ENCODE measurements around the gene GPX3. TPM values are rescaled to one million over a fixed set of nuclear protein-coding genes. Genes with fewer than 3 reads are reported as not detected.

Gene GPX3
- total and polyA plus RNA-seq, 12 donors: 208 to 1,234 (median 702) TPM

- 80 to 85% methylated on average over 2 of the region's 2 CpGs for WGBS, 2 donors
- no peak for DNase-seq
- no peaks in the 10 kb centered on the region for H3K36me3 ChIP-seq
- no peak for ATAC-seq
- H3K4me1 ChIP-seq: peaks cover 16 to 51% (median 41%) of the 10 kb centered on the region in 9 donors
- no peak for TF ChIP-seq CTCF (IDR thresholded peaks at IDR 0.05)
- no peaks in the 10 kb centered on the region for H3K27me3 ChIP-seq
- no peak overlapping the region for H3K4me3 ChIP-seq
- H3K27ac ChIP-seq: peak overlapping the region in 4 of 10 donors; percentile 71 to 81 (median 75)
- intact Hi-C loops (cut with DNase I): loop anchor here in 7 of 10 donors (2.0 to 10.0 kb wide), 7 partner anchors 18 to 233 kb away; no protein-coding TSS in a partner anchor
- no peaks in the 10 kb centered on the region for H3K9me3 ChIP-seq
Observed at GRCh38 chr5:151004499-151004898, 15.9 kb upstream of the GPX3 start.

DNA sequence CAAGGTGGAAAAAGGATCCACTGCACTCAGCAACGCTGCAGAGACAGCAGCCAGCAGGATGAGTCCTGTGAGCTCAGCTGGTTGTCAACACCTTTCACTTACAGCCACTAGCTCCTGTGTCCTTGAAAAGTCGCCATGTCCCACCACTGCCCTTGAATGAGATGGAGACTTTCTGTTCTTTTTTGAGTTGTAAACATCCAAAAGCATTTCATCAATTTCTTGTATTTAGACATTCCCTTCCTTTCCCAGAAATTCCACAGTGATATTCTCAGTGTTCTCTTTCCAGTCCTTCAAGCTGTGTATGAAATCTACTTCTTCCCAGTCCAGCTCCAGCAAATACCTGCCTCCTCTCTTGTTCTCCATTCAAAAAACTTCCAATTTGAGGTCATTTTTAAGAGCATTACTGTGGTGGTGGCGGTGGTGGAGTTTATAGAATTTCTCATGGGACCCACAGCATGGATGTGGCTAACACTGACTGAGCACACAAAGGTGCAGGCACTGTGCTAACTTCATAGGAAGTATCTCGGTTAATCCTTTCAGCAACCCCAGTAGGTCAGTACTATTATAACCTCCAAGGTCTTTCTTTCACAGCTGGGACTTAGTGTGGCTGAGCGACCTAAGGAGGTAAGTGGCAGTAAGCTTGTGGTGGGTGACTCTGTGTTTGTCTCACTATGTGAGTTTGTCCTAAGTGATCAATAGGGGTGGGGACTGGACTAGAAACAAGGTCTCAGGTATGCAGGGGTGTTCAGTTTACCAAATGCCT, 15.0 kb upstream of the GPX3 start:
- H3K4me3 ChIP-seq: no peak overlapping the region
- H3K9me3 ChIP-seq: no peaks in the 10 kb centered on the region
- WGBS, 2 donors: 44 to 50% methylated on average over 5 of the region's 5 CpGs
- TF ChIP-seq CTCF (IDR thresholded peaks at IDR 0.05): no peak
- intact Hi-C loops (cut with DNase I): loop anchor here in 5 of 10 donors (2.0 to 10.0 kb wide), 5 partner anchors 17 to 152 kb away; partner anchors contain the start of gene ANXA6 (in 1 of the 5)
- no peaks in the 10 kb centered on the region for H3K27me3 ChIP-seq
- no peaks in the 10 kb centered on the region for H3K36me3 ChIP-seq
- peaks cover 16 to 43% (median 35%) of the 10 kb centered on the region in 9 donors for H3K4me1 ChIP-seq
- peak overlapping the region; percentile 56 to 88 (median 78) for H3K27ac ChIP-seq
- ATAC-seq (peak in 7 of 8 donors; percentile 12 to 68 (median 46)), DNase-seq (no peak)

- WGBS, 2 donors: 20 to 21% methylated on average over 7 of the region's 7 CpGs
- Histone ChIP-seq H3K9me3 (no peaks in the 10 kb centered on the region), H3K36me3 (no peaks in the 10 kb centered on the region), H3K4me3 (no peak overlapping the region), H3K27me3 (no peaks in the 10 kb centered on the region), H3K4me1 (peaks cover 16 to 43% (median 35%) of the 10 kb centered on the region in 9 donors), H3K27ac (peak overlapping the region; percentile 56 to 88 (median 78))
- intact Hi-C loops (cut with DNase I): loop anchor here in 5 of 10 donors (2.0 to 10.0 kb wide), 5 partner anchors 17 to 151 kb away; partner anchors contain the start of gene ANXA6 (in 1 of the 5)
- DNase-seq (peak; percentile 63 to 83), ATAC-seq (peak; percentile 70 to 84 (median 82))
- TF ChIP-seq CTCF (IDR thresholded peaks at IDR 0.05): no peak
Observed at GRCh38 chr5:151005950-151006576, 14.3 kb upstream of the GPX3 start.

DNA sequence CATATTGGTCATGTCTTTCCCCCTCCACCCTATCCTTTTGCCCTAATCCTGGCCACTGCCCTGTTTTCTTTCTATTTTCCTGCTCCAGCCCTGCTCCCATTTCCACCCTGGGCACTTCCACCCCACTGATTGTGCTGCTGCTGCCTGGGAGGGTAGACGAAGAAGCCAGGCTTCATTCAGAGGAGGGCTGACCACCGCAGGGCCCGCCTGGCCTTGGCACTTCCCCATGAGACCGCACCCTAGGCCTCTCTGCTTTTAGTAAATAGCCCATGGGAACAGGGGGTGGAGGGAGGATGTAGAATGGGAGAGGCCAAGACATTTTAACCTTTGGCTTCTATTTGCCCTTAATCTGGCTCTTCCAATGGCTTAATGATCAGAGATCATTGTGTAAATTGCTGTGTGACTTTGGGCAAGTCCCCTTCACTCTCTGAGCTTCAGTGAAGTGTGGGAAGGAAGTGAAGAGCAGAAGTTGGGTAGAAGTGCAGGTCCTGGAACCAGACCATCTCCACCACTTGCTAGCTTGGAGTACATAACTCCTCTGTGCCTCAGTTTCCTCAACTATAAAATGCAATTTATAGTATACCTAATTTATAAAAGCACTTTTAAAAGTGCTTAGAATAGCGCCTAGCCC, 13.6 kb upstream of the GPX3 start:
- no peaks in the 10 kb centered on the region for H3K9me3 ChIP-seq
- DNase-seq (peak in 1 of 2 donors; percentile 41), ATAC-seq (peak in 4 of 8 donors; percentile 9 to 45 (median 14))
- peaks cover 16 to 43% (median 35%) of the 10 kb centered on the region in 9 donors for H3K4me1 ChIP-seq
- H3K36me3 ChIP-seq: no peaks in the 10 kb centered on the region
- no peaks in the 10 kb centered on the region for H3K27me3 ChIP-seq
- no peak overlapping the region for H3K4me3 ChIP-seq
- WGBS, 2 donors: 67 to 78% methylated on average over 5 of the region's 5 CpGs
- no peak for TF ChIP-seq CTCF (IDR thresholded peaks at IDR 0.05)
- H3K27ac ChIP-seq: peak overlapping the region; percentile 56 to 85 (median 74)
- intact Hi-C loops (cut with DNase I): loop anchor here in 3 of 10 donors (5.0 to 10.0 kb wide), 3 partner anchors 108 to 150 kb away; partner anchors contain the start of gene ANXA6 (in 1 of the 3)

Measured in heart right ventricle (tissue), 16 donors.